ENCODE measurements around the gene GRID2.

GRID2 gene

DNA sequence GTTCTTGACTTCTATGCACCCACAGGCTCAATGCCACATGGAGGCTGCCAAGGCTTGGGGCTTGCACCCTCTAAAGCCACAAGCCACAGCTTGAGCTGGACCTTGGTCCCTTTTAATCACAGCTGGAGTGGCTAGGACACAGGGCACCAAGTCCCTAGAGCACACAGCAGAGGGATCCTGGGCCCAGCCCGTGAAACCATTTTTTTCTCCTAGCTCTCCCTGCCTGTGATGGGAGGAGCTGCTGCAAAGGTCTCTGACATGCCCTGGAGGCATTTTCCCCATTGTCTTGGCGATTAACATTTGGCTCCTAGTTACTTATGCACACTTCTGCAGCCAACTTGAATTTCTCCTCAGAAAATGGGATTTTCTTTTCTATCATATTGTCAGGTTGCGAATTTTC, 410.9 kb downstream of the GRID2 start:
- DNase-seq (ENCODE audit: low read depth) = no peak

DNA sequence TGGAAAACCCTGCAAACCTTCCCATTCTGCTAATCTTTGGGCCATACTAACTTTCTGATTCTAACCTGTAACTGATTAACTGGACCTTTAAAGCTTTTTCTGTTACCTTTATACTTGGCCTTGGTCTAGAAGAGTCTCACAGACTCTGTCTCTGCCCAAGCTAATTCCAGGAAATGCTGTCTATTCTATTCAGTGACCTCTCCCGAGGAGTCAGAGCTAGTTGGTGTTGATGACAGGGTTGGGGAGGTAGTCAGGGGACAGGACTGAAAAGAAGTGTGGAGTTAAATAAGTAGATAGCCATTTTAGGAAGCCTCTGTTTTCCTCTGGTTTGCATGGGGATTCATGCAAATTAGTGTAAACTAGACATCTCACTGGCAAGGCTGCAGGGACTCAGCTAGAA, 429.5 kb downstream of the GRID2 start:
- DNase-seq (ENCODE audit: low read depth) = no peak

DNA sequence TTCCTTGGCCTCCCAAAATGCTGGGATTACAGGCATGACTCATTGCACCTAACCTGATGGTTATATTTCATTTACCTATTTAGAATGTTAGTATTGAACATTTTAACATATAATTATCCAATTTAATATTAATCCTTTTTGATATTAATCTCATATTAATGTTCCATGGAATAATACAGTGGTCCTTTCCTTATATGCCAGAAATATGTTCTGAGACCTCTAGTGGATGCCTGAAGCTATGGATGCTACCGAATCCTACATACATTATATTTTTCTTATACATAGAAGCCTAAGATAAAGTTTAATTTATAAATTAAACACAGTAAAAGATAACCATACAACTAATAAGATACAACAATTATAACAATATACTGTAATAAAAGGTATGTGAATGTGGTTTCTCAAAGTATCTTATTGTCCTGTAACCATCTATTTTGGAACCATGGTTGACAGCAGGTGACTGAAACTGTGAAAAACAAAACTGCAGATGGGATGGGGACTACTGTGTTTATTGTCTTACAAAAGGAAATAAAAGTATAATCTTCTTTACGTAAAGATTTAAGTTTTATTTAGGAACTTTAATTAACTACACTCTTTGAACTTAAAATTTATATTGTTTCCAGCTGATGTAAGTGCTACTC, 431.4 kb downstream of the GRID2 start:
- DNase-seq (ENCODE audit: low read depth) = no peak

DNA sequence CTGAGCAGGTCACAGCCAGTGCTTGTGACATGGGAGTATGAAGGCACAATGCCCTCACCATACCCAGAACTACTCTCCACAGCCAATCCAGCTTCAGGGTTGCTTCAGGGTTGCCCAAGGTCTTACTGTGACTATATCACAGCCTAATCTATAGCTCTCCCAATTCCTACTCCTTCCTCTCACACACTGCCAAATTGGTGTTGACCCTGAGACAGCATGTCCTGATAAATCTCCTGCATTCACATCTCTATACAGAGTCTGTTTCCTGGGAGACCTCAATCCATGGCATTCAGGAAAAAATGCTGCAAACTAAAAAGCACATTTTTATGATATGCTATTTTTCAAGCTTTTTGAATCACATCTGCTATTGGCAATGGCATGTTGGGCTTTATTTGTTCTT, 456.7 kb downstream of the GRID2 start:
- DNase-seq (ENCODE audit: low read depth) = no peak

DNA sequence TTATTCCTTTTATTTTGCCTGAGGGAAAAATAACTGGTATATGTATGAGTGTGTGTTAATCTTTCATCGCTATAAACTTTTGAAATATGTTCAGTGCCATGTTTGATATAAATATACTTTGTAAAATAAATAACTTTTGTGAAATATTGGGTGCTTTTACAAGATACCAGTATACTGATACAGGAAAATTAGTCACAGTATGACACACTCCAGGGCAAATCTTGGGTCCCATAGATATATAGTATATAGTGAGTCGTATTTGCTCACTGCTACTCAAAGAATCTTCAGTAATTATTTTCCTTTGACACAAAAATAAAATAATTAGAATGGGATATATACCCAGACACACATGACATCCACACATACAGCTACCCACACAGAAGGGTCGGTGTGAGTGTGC, 472.3 kb downstream of the GRID2 start:
- DNase-seq (ENCODE audit: low read depth) = no peak

DNA sequence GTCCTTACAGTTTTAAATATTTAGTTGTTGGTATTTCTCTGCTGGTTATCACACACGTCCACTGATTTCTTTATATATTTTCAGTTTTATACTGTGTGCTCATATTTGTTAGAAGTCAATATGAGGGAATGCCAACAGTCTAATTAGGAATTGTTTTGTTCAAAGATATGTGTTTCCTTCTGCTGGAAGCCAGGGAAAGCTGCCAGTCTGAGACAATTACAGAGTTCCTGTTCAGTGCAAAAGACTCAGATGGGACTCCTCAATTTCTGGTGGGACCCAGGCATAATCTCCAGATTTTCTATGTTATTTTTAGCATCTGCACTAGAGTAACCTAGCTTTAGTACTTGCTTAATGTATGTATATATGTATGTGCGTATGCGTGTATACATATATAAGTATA, 486.0 kb downstream of the GRID2 start:
- no peak for DNase-seq (ENCODE audit: low read depth)

DNA sequence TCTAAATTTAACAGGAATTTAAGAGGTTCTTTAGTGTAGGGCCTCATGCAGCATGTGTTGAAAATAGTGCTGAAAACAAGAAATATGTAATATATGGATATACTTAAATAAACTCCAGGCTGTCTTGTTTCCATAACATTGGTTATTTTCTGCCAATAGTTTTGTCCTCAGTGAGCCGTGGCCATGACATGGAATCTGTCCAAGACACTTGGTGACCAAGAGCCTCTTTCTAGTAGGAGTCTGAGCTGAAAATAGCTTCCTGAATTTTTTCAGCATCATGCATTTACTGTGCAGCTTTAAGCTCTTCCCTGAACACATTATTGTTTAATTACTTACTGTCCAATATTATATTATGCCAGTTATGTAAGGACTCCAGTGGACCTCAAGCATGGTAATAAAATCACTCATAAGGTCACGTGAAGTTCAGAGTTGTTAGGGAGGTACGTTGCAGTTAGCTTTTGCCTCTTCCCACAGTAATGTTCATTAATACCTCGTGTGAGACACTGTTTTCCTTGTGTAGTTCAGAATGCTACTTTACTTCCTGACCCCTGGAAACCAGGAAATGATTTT, 488.2 kb downstream of the GRID2 start:
- DNase-seq (ENCODE audit: low read depth) = peak; percentile 1

DNA sequence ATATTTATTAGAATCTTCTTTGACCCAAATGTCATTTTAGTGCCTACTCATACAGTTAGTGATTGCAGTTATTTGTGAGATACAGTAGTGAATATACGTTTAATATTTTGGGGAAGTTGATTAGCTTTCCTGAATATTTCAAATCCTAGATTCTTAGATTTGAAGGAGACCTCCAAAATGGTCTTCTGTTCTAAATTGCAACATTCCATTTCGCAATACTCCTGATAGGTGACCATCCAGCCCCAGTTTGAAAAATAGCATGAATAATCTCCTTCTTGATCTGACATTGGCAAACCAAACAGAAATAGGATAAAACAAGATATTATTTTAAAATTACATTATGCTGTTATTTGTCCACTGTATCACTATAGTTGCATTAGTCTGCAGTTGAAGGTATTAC, 505.6 kb downstream of the GRID2 start:
- no peak for DNase-seq (ENCODE audit: low read depth)

DNA sequence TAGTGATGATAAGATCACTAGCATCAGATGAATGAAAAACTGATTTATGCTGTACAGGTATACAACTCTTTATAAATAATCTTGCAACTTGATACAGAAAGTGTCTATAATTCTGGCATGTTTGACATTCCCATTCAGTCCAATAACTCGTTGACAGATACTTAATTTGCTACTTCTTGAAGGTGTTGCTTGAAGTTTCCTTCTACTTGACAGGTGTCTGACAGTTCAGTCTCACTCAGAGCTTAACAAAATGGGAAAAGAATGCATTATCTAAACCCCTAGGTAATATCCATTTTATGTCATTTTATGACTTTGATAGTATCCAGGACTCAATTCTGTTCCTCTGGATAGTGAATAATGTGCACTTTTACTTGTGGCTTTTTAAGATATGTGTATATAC, 508.9 kb downstream of the GRID2 start:
- DNase-seq (ENCODE audit: low read depth) = no peak

DNA sequence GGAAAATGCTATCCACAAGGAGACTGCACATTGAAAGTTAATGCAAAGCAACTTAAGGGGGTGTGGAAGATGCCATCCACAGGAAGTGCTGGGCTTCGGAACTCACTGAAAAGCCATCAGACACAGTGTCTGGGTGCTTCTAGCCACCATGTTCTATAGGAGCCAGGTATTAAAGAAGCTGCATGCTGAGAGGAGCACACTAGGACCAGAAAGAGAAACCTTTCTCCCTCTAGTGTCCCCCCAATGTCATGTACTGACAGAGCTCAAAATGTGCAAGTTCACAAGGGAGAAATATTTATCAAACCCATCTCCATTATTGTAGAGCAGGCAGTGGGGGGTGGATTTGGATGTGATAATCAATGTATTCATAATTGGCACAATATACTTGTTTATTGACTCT, 510.9 kb downstream of the GRID2 start:
- no peak for DNase-seq (ENCODE audit: low read depth)

DNA sequence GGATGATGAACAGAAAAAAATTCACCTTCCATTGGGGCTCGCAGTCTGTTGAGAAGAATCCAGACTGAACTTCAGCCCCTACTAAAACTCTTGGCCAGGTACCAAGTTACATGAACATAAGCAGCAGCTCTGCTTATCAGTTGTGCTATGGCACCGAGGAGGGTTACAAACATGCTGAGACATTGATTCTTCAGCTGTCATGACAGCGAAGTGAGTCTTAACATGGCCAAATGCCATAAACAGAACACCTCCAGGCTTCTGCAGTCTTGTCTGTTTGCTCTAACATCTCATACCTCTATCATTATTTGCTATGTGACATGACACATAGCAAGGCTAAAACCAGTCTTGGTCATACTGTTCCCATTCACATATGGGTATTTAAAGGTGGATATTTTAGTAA, 521.5 kb downstream of the GRID2 start:
- DNase-seq (ENCODE audit: low read depth) = no peak

DNA sequence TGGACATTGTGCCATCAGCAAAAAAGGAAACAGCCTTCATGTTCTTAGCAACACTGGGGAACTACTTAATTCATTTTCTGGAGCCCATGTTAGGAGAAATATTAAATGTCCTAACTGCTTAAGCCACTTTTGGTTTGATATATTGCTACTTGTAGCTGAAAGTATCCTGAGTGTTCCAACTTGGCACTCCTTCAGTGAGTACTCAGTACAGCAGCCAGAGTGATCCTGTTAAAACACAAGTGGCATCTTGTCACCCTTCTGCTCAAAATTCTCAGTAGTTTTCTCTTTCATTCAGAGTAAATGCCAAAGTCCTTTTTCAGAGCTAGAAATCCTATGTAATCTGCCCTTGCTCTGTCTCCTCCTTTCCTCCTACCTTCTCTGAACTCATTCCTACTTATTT, 522.0 kb downstream of the GRID2 start:
- no peak for DNase-seq (ENCODE audit: low read depth)

DNA sequence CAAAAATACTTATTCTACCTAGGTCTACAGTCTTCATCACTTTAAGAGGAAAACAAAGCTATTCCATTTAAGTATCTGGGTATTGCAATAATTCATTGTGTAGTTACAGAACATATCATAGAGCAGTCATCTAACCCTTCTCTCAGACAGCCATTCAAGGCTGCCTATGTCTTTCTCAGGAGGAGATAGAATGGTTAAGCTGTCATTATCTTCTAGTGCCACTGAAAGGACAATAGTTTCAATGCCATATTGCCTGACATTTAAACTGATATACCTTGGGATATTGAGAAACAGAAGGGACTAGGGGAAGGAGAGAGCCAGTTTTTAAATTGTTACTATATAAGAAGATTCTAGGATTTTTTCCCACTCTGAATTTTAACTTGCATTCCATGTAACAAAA, 527.0 kb downstream of the GRID2 start:
- no peak for DNase-seq (ENCODE audit: low read depth)

DNA sequence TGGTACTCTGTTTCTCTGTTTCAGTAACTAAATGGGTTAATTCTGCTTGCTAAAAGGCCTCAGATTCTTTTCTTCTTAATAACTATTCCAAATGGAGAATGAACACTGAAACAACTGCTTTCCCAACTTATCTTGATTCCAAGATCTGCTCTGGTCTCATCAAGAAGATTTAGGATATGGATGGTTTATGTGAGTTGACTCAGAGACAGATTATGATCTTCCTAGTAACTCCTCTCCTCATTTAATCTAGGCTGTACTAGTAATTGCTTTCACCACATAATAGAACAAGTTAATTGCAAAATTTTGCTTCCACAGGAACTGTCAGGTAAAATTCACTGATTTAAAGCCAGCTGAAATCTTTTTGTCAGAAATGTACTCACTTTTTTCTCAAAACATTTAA, 537.1 kb downstream of the GRID2 start:
- peak; percentile 66 for DNase-seq (ENCODE audit: low read depth)

DNA sequence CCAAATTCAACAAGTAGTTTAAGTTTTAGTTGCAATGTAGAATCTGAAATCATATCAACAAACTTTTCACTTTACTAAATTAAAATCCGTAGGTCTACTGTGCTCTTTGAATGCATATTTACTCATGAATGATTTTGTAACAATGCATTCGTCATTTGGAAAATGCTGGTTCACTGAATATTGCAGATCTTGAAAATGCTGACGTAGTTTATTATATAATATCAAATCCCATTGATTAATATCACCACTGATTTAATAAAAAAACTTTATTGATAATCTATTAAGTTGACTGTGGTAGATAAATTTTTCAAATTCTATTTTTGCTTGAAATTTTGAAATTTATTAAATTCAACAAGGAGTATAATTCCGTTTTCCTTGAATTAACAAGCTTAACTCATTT, 540.0 kb downstream of the GRID2 start:
- no peak for DNase-seq (ENCODE audit: low read depth)

DNA sequence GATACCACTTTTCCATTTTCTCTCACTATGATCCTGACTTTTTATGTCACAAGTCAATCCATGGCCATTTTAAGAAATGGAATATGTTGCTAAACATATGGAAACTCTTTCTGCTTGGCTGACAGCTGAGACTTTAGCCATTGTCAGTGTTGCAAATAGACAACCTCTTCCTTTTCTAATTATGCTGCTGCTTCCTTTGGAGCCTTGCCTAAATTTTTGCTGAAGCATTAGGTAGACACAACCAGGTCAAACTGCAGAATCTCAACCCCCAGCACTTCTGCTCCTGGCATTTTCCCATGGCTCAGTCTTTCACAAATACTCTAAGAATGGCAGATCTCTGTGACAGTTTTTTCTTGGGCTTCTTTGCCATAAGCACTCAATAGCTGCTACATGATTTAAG, 543.3 kb downstream of the GRID2 start:
- no peak for DNase-seq (ENCODE audit: low read depth)

DNA sequence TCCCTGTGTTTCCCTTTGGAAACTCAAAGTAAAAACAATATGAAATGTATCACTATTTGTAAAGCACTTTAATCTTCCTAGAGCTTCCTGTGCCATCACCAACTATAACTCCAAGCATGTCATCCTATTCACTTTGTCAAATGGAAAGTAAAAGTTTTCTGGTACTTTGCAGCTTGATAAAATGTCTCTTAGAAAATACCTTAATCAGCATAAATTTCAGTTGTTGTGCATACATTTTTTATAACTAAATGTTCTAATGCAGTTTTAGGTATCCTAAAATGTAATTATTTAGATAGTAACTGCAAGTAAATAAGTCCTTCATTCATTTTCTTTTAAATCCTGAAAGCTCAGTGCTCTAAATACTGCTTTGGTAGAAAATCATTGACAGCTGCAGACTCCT, 558.7 kb downstream of the GRID2 start:
- no peak for DNase-seq (ENCODE audit: low read depth)

DNA sequence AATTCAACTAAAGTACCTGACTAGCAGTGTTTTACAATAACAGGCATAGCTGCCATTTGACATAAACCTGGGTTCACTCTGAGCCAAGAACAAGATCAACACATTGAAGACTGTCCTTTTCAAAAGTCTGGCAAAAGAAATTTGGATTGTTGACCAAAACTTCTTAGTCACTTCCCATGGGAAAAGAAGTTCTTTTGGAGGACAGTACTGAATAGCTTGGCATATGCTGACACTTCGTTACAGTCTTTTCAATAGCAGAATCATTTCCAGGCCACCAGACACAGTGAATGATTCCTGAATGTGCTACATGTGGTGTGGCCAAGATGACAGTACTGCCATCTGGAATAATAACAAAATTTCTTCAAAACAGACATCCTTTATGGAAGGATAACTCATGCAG, 560.3 kb downstream of the GRID2 start:
- DNase-seq (ENCODE audit: low read depth) = no peak

DNA sequence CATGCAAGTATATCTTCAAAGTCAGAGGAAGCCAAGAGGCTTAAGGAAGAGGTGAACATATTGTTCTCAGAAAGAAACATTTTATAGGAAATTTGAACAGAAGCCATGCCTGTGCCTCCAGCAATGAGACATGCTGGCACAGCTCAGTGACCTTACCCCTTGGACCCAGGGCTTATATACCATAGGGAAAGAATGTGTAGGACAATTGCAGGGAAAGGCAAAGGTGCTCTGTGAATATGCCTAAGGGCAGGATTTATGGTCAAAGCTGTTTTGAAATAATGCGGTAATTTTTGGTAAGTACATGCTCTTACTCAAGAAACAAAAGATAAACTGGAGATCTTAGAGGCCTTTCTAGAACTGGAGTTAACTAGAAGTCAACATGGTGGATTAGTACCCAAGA, 568.8 kb downstream of the GRID2 start:
- DNase-seq (ENCODE audit: low read depth) = no peak

DNA sequence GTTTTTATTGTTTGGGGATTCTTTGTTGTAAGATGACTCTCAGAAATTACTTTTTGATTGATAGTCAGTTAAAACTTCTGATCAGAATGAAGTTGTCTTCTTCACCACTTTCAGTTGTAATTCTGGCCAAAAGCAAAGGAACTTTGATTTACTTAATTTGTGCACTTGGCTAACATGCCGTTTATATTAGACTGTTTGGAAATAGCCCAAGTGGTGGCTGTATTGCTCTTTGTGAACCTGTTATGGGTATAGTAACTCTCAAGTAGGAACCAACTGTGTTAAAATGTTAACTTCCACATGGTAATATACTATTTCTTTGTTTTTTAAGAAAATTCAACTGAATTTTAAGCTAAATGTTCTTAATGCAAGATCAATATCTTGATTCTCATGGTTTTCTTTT, 581.9 kb downstream of the GRID2 start:
- no peak for DNase-seq (ENCODE audit: low read depth)

DNA sequence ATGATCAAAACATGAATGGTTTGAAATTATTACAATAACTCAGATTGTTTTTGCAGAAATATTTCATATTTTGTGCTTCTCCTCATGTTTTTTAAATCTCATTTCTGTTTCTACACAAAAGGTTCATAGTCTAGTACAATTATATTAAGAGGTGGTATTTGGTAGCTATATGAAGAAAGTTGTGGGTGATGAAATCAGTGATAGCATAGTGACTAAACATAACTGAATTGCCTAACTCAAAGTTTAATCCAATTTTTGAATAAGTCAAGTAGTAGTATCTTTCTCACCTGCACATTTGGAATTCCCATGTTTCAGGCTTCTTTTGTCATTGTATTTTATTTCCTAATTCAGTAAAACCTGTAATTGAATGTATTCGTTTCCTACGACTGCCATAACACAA, 648.7 kb downstream of the GRID2 start:
- peak; percentile 49 for DNase-seq (ENCODE audit: low read depth)

DNA sequence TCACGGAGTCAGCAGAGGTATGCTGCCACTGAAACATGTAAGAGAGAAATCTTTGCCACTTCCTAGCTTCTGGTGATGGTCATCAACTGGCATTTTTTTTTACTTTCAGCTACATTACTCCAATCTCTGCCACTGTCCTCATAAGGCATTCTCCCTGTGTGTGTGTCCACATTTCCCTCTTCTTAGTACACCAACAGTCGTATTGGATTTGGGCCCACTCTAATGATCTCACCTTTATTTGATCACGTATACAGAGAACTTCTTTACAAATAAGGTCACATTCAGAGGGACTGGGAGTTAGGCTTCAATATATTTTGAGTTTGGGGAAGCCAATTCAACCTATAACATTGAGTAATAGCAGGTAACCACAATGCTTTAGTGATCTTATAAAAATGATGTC, 649.1 kb downstream of the GRID2 start:
- DNase-seq (ENCODE audit: low read depth) = no peak

DNA sequence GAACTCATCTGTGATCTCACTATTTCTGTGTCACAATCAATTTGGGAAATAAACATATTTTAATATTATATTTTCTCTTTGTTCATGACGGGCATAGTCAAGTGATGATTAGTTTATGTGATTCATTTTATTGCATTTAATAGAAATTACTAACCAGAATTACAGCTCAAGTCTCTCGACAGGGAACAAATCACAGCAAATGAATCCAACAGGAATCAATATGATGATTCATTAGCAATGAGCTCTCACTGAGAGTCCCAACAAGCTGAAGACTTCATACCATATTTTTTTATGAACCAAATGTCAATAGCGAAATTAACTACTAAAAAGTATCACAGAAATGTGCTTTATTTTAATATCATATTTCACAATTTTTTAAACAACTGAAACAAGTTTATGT, 649.7 kb downstream of the GRID2 start:
- no peak for DNase-seq (ENCODE audit: low read depth)

DNA sequence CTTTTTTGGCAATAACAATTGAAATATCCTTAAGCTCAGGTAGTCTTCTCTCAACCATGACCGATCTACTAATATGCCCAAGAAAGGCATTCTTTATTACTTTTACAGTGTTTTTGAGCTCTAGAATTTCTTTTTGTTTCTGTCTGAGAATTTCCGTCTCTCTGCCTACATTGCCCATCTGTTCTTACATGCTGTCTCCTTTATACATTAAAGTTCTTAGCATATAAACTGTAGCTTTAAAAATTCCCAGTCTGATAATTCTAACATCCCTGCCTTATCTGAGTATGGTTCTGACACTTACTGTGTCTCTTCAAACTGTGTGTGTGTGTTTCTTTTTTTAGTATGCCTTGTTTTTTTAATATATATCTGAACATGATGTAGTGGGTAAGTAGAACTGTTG, 658.1 kb downstream of the GRID2 start:
- no peak for DNase-seq (ENCODE audit: low read depth)

DNA sequence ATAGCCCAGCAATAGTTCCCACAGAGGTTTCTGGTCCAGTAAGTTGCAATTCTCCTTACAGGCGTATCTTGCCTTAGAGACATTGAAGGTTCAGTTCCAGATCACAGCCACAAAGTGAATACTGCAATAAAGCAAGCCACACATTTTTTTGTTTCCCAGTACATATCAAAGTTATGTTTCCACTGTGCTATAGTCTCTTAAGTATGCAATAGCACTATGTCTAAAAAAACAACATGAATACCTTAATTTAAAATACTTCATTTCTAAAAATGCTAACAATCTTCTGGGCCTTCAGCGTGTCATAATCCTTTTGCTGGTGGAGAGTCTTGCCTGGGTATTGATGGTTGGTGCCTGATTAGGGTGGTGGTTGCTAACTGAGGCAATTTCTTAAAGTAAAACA, 659.1 kb downstream of the GRID2 start:
- no peak for DNase-seq (ENCODE audit: low read depth)
